Measurements from ENCODE around the gene PLAAT4. TPM values are rescaled to one million over a fixed set of nuclear protein-coding genes. Genes with fewer than 3 reads are reported as not detected.
"Not testable (repeated sequence)": the region's sequence is repeated elsewhere in the genome, so short reads cannot be mapped to it uniquely, and the experiment has no call there.

PLAAT4 gene
- total RNA-seq, 2 experiments from 2014 or later: 34.2 to 40.5 TPM

DNA sequence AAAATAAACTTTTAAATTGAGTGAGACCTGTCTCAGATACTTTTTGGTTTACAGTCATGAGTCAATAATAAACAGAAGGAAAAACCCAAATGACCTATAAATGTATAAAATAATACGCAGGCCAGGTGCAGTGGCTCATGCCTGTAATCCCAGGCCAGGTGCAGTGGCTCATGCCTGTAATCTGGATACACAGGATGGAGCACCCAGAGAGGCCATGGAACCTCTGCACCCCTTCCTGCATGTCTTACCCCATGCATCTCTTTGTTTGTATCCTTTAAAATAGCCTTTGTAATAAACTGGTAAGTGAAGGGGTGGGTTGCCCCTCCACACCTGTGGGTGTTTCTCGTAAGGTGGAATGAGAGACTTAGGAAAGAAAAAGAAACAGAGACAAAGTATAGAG is 8.9 kb upstream of the PLAAT4 start:
- H3K27ac Mint-ChIP-seq: no peak overlapping the region
- no peak for DNase-seq
- peaks cover 1% of the 10 kb centered on the region for H3K36me3 Mint-ChIP-seq
- no peaks in the 10 kb centered on the region for H3K27me3 Mint-ChIP-seq
- H3K4me1 Mint-ChIP-seq: peaks cover 27% of the 10 kb centered on the region
- peaks cover 5% of the 10 kb centered on the region for H3K9me3 Mint-ChIP-seq
- no peak overlapping the region for H3K4me3 Mint-ChIP-seq

DNA sequence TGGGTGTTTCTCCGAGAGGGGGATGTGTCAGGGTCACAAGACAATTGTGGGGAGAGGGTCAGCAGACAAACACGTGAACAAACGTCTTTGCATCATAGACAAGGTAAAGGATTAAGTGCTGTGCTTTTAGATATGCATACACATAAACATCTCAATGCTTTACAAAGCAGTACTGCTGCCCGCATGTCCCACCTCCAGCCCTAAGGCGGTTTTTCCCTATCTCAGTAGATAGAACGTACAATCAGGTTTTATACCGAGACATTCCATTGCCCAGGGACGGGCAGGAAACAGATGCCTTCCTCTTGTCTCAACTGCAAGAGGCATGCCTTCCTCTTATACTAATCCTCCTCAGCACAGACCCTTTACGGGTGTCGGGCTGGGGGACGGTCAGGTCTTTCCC is 8.5 kb upstream of the PLAAT4 start:
- not testable (repeated sequence) for DNase-seq, H3K27me3 Mint-ChIP-seq, H3K4me3 Mint-ChIP-seq, H3K36me3 Mint-ChIP-seq, H3K9me3 Mint-ChIP-seq, H3K27ac Mint-ChIP-seq
- H3K4me1 Mint-ChIP-seq: peaks cover 29% of the 10 kb centered on the region

DNA sequence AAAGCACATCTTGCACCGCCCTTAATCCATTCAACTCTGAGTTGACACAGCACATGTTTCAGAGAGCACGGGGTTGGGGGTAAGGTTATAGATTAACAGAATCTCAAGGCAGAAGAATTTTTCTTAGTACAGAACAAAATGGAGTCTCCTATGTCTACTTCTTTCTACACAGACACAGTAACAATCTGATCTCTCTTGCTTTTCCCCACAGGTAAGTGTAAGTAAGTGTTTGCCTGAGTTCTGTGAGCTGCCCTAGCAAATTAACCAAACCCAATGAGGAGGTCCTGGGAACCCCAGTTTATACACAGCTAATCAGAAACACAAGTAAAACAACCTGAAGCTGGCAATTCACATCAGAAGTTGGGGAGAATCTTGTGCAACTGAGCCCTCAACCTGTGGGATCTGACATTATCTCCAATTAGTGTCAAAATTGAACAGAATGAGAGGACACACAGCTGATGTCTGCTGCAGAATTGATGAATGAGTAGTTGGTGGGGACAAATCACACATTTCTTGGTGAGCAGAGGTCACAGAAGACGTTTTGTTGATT is 7.8 kb upstream of the PLAAT4 start:
- not testable (repeated sequence) for H3K4me3 Mint-ChIP-seq, H3K27ac Mint-ChIP-seq, DNase-seq, H3K9me3 Mint-ChIP-seq, H3K36me3 Mint-ChIP-seq, H3K27me3 Mint-ChIP-seq
- peaks cover 36% of the 10 kb centered on the region for H3K4me1 Mint-ChIP-seq

DNA sequence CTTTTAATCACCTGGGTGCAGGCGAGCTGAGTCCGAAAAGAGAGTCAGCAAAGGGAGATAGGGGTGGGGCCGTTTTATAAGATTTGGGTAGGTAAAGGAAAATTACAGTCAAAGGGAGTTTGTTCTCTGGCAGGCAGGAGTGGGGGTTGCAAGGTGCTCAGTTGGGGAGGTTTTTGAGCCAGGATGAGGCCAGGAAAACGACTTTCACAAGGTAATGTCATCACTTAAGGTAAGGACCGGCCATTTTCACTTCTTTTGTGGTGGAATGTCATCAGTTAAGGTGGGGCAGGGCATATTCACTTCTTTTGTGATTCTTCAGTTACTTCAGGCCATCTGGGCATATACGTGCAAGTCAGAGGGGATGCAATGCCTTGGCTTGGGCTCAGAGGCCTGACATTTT is 7.2 kb upstream of the PLAAT4 start:
- H3K4me3 Mint-ChIP-seq, DNase-seq, H3K36me3 Mint-ChIP-seq, H3K9me3 Mint-ChIP-seq, H3K27me3 Mint-ChIP-seq: not testable (repeated sequence)
- H3K27ac Mint-ChIP-seq: peak overlapping the region; percentile 59
- peaks cover 41% of the 10 kb centered on the region for H3K4me1 Mint-ChIP-seq

DNA sequence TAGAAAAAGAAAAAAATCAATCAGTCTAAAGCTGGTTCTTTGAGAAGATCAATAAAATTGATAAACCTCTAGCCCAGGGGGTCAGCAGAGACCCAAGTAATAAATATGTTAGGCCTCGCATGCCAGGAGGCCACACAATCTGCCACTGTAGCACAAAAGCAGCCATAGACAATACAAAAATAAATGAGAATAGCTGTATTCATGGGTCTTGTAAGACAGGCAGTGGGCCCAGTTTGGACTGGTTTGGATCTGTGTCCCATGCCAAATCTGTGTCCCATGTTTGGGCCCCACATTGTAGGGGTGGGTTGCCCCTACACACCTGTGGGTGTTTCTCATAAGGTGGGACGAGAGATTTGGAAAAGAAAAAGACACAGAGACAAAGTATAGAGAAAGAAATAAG is 6.6 kb upstream of the PLAAT4 start:
- no peak for DNase-seq
- peaks cover 1% of the 10 kb centered on the region for H3K36me3 Mint-ChIP-seq
- peaks cover 1% of the 10 kb centered on the region for H3K9me3 Mint-ChIP-seq
- peak overlapping the region; percentile 69 for H3K27ac Mint-ChIP-seq
- no peaks in the 10 kb centered on the region for H3K27me3 Mint-ChIP-seq
- H3K4me1 Mint-ChIP-seq: peaks cover 45% of the 10 kb centered on the region
- no peak overlapping the region for H3K4me3 Mint-ChIP-seq

DNA sequence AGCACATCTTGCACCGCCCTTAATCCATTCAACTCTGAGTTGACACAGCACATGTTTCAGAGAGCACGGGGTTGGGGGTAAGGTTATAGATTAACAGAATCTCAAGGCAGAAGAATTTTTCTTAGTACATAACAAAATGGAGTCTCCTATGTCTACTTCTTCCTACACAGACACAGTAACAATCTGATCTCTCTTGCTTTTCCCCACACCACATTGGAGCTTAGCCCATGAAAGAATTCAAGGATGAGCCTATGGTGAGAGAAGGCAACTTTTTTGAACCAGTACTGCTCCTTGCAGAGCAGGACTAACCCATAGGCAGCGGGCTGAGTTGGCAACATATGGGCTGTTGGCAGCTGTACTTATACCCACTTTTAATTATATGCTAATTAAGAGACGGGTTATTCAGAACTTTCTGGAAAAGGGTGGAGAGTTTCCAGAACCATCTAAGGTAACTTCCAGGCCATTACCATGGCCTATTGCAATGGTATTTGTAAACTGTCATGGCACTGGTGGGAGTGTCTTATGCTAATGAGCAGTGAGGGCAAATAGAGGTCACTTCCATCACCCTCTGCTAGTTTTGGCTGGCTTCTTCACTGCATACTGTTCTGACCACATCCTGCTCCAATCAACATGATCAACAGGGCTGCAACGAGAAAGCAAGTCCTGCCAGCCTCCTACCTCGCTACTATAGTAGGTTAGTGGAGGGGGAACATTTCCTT is 5.4 kb upstream of the PLAAT4 start:
- not testable (repeated sequence) for H3K36me3 Mint-ChIP-seq, H3K9me3 Mint-ChIP-seq, H3K27me3 Mint-ChIP-seq
- DNase-seq: peak; percentile 37
- Mint-ChIP-seq H3K4me3 (peak overlapping the region; percentile 45), H3K4me1 (peaks cover 57% of the 10 kb centered on the region), H3K27ac (peak overlapping the region; percentile 67)

DNA sequence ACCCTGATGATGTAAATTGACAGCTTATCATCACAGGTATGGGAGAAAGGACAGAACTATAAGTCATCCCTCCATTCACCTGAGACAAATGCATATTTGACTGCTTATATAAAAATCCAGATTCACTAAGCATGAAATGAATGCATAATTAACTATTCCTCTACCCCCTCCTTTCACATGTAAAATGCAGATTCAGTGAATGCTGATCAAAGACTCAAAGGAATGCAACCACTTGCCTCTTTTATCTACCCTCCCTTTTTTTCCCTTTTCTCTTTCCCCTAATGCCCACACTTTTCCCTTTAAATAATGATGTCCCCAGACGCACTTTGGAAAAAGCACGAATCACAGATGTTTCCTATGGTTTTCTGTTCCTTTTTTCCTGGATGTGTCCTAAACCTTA is 4.5 kb upstream of the PLAAT4 start:
- Mint-ChIP-seq H3K36me3 (peaks cover 1% of the 10 kb centered on the region), H3K4me1 (peaks cover 65% of the 10 kb centered on the region), H3K4me3 (no peak overlapping the region), H3K27ac (peak overlapping the region; percentile 14), H3K27me3 (no peaks in the 10 kb centered on the region), H3K9me3 (peaks cover 1% of the 10 kb centered on the region)
- no peak for DNase-seq

DNA sequence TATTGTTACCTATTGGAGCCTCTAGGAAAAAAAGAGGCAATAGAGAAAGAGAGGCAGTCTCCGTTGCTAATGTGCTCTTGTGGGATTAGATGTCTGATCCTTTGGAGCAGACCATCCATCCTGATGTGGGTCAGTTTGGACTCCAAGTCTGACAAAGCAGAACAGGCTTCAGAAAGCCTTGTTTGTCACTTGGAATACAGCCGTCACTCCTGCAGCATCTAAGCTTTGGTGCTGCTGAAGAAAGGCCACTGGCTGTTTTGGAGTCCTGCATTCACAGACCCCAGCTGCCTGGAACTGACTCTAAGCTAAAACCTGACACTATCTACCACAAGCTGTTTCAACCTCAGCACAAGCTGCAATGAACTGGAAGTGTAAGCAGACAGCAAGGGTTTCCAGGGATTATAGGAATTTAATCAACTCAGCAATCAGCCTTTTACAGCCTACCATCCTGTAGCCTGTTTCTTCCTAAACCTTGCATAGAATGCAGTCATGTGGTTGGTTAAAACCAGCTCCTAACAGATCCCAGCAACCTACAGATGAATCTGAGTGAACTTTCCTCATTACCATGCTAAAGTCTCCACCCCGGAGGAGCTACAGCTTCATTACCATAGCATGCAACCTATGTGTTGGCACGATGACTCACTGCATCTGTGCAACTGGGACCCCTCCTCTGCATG is 3.7 kb upstream of the PLAAT4 start:
- Mint-ChIP-seq H3K27ac (no peak overlapping the region), H3K4me3 (no peak overlapping the region), H3K4me1 (peaks cover 72% of the 10 kb centered on the region), H3K27me3 (no peaks in the 10 kb centered on the region), H3K9me3 (peaks cover 1% of the 10 kb centered on the region), H3K36me3 (peaks cover 1% of the 10 kb centered on the region)
- DNase-seq: no peak

DNA sequence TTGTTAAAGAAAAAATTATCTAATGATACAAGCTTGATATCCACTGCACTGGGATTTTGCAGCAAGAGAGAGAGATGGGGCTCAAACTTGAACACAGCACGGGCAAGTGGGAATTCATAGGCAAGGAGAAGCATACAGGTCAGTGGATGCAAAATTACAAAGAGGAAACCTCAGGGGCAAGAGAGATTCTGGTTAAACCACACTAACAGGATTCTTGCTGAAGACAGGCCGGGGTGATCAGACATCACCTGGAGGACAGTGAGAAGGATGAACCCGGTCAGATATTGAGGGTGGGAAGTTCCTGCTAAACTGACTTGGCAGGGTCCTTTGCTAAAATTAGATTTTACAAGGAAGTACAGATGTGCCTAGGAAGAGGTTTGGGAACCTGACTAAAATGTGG is 2.5 kb upstream of the PLAAT4 start:
- Mint-ChIP-seq H3K4me1 (peaks cover 80% of the 10 kb centered on the region), H3K36me3 (peaks cover 1% of the 10 kb centered on the region), H3K27ac (no peak overlapping the region)

DNA sequence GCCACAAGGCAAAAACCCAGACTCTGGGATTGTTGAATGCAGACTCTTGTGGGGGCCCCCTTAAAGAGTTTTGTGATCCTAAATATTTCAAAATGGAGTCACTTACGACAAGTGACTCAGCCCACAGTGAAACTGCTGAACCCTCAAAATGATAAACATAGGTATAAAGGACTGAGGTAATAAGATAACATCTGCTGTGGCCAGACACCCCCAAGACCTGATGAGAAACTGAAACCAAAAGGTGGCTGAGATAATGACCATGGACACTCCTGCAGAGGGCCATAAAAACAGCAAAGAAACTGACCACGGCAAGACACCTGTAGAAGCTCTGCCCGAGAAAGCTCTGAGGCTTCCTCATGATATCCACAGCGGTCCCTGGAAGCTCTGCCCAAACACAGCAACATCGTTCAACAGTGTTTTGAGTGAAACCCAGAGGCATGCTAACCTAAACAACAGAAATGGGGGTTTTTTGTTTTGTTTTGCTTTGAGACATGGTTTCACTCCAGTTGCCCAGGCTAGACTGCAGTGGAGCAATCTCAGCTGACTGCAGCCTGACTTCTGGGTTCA is 1.6 kb upstream of the PLAAT4 start:
- Mint-ChIP-seq H3K36me3 (peaks cover 1% of the 10 kb centered on the region), H3K9me3 (peaks cover 1% of the 10 kb centered on the region), H3K27ac (peak overlapping the region; percentile 60), H3K4me1 (peaks cover 76% of the 10 kb centered on the region), H3K4me3 (peak overlapping the region; percentile 22), H3K27me3 (no peaks in the 10 kb centered on the region)
- DNase-seq: peak; percentile 17

More for the DNA sequence above, 2.5 kb upstream of the PLAAT4 start:
- no peaks in the 10 kb centered on the region for H3K27me3 Mint-ChIP-seq
- no peak for DNase-seq
- H3K4me3 Mint-ChIP-seq: no peak overlapping the region
- peaks cover 1% of the 10 kb centered on the region for H3K9me3 Mint-ChIP-seq

DNA sequence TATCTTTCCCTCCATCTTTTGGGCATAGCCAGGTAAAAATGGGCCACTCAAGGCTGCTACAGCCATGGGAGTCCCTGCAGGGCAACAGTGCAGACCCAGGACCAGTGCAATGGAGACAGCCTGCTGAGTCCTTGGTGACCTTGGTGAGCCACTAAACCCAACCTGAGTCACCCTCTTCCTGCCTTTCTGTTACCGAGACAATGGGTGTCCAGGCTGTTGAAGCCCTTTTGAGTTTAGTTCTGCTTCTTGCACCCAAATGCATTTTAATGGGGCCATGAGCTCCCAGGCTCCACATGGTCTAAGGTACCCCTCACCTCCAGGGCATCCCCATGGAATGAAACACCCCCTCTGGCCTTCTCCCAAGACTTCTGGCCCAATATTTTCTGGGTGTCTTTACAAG is 874 bp upstream of the PLAAT4 start:
- no peaks in the 10 kb centered on the region for H3K36me3 Mint-ChIP-seq
- peaks cover 1% of the 10 kb centered on the region for H3K9me3 Mint-ChIP-seq
- peak overlapping the region; percentile 89 for H3K27ac Mint-ChIP-seq
- DNase-seq: peak; percentile 33
- H3K4me3 Mint-ChIP-seq: peak overlapping the region; percentile 84
- H3K4me1 Mint-ChIP-seq: peaks cover 77% of the 10 kb centered on the region
- no peaks in the 10 kb centered on the region for H3K27me3 Mint-ChIP-seq

DNA sequence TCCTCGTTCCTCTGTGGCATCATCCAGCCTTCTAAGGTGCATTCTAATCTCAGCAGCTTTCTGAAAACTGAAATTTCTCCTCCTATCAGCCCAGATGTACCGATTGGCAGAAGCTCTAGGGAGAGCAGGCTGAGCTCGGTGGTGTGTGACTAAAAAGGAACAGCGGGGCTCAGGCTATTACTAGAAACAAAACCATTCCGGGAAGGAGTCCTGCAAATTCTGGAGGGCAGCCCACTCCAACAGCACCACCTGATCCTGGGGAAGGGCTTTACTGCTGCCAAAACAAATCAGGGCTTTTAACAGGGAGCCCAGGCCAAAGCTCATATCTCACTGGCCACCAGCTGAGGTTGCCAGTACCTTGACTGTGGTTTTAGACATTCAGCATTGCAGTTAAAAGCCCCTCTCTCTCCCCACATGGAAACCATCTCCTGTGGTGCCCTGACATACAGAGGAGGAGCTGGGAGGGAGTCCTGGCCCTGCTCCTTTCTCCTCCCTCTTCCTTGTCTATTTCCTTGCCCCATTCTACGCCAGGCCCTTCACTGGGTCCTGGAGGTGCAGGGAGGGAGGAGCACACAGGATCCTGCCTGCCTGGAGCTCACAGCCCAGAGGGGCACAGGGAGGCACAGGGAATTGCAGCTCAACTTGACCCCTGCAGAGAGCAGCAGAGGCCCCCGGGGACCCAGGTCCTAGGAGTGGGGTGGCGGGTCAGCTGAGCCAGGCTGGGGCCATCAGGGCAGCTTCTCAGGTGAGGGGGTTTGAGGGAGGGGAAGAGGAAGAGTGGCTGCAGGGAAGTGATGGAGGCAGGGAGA is 889 bp downstream of the PLAAT4 start:
- Mint-ChIP-seq H3K36me3 (no peaks in the 10 kb centered on the region), H3K4me1 (peaks cover 75% of the 10 kb centered on the region), H3K27ac (peak overlapping the region; percentile 89), H3K9me3 (no peaks in the 10 kb centered on the region), H3K27me3 (no peaks in the 10 kb centered on the region), H3K4me3 (peak overlapping the region; percentile 84)
- no peak for DNase-seq

DNA sequence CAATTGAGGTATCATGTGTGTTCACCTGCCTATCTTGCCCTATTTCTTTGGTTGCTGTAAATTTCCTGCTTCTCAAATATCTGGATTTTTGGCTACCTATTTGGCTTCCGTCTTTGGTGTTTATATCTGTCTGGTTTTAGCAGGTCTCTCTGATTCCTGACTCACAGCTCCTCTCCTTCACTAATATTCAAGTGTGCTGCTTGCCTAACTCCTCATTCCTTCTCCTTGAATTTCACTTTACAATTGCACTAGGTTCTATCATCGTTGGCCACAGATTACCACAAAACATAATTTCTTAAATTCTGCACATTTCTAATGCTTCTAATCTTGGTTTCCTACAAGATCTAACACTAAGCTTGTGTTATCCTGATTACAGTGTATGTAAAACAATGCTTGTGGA is 5.9 kb downstream of the PLAAT4 start:
- DNase-seq, H3K4me3 Mint-ChIP-seq, H3K27me3 Mint-ChIP-seq, H3K9me3 Mint-ChIP-seq, H3K27ac Mint-ChIP-seq: not testable (repeated sequence)
- peaks cover 11% of the 10 kb centered on the region for H3K36me3 Mint-ChIP-seq
- peaks cover 45% of the 10 kb centered on the region for H3K4me1 Mint-ChIP-seq

DNA sequence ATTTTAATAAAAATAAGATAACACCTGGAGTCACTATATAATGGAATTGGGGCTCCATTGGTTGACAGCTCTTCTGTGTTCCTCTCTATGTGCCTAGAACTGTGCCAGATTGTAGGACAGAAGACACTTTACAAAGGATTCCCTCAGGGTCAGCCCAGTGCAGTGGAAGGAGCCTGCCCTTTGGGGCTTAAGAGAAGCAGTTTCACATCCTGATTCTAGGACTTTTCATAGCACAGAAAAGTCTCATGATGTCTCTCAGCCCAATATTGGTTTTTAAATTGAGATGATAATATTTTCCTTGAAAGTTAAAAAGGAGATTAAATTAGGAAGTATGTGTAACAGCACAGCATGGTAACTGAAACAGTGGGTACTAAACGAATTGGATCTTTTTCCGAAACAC is 7.1 kb downstream of the PLAAT4 start:
- peaks cover 34% of the 10 kb centered on the region for H3K4me1 Mint-ChIP-seq
- no peak overlapping the region for H3K4me3 Mint-ChIP-seq
- DNase-seq: no peak
- H3K9me3 Mint-ChIP-seq: no peaks in the 10 kb centered on the region
- H3K36me3 Mint-ChIP-seq: peaks cover 13% of the 10 kb centered on the region
- H3K27me3 Mint-ChIP-seq: no peaks in the 10 kb centered on the region
- H3K27ac Mint-ChIP-seq: no peak overlapping the region

DNA sequence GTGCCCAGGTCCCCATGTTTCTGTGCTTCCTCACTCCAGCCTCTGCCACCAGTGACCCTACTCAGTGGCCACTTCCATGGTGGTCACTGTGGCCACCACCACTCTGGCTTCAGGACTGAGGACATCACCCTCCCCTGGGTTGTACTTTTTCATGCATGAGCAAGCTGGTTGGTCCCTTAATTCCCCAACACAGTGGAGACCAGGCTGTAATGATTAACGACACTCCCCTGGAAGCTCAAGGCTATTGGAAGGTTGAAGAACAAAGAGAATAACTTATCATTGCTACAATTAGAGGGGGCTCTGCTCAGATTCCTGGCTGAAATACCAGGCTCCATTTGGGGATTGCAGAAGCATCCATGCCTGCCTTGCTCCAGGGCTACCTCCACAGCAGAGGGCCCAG is 10.5 kb downstream of the PLAAT4 start:
- H3K36me3 Mint-ChIP-seq: peaks cover 25% of the 10 kb centered on the region
- peak overlapping the region; percentile 19 for H3K27ac Mint-ChIP-seq
- peaks cover 35% of the 10 kb centered on the region for H3K4me1 Mint-ChIP-seq
- no peak overlapping the region for H3K4me3 Mint-ChIP-seq
- H3K27me3 Mint-ChIP-seq: no peaks in the 10 kb centered on the region
- no peak for DNase-seq
- H3K9me3 Mint-ChIP-seq: peaks cover 6% of the 10 kb centered on the region
